Nephron progenitor cell (in vitro differentiated cells): ENCODE data around the gene SLC16A9.

Experiments used
- DNase-seq: peaks from one replicate; pipeline ENCODE4 v3.0.0; 2021
- H3K27ac Mint-ChIP-seq: 2 replicates; pipeline ENCODE4 v1.8.0; 2021; ENCODE audit warnings: mild to moderate bottlenecking, moderate library complexity, mixed read lengths
- H3K27me3 Mint-ChIP-seq: 2 replicates; pipeline ENCODE4 v1.8.0; 2021; ENCODE audit warnings: mild to moderate bottlenecking, low read depth, mixed read lengths; ENCODE audit not compliant: poor library complexity
- H3K36me3 Mint-ChIP-seq: 2 replicates; pipeline ENCODE4 v1.8.0; 2021; ENCODE audit warnings: low read depth, mixed read lengths
- H3K4me1 Mint-ChIP-seq: 2 replicates; pipeline ENCODE4 v1.8.0; 2021; ENCODE audit warnings: mixed read lengths
- H3K4me3 Mint-ChIP-seq: 2 replicates; pipeline ENCODE4 v1.8.0; 2021; ENCODE audit warnings: mild to moderate bottlenecking, moderate library complexity, mixed read lengths
- H3K9me3 Mint-ChIP-seq: 2 replicates; pipeline ENCODE4 v1.8.0; 2021; ENCODE audit warnings: mild to moderate bottlenecking, moderate library complexity, mixed read lengths
- CTCF ChIP-seq: fragments of 200-600 bp; sonication (generic); IDR thresholded peaks from 2 replicates; pipeline ENCODE4 v1.5.0; 2021; ENCODE audit warnings: antibody characterized with exemption

SLC16A9 gene

GRCh38 chr10:59627366-59628018 is 82.2 kb downstream of the SLC16A9 start:
- no peak overlapping the region for H3K27ac Mint-ChIP-seq
- no peak for DNase-seq
- peaks cover 5% of the 10 kb centered on the region for H3K27me3 Mint-ChIP-seq
- H3K4me3 Mint-ChIP-seq, result no peak overlapping the region
- H3K36me3 Mint-ChIP-seq, result no peaks in the 10 kb centered on the region
- H3K4me1 Mint-ChIP-seq, result peaks cover 5% of the 10 kb centered on the region
- H3K9me3 Mint-ChIP-seq, result no peaks in the 10 kb centered on the region
- TF ChIP-seq CTCF, result no peak

GRCh38 chr10:59626523-59626869 is 83.2 kb downstream of the SLC16A9 start:
- H3K4me1 Mint-ChIP-seq, result peaks cover 5% of the 10 kb centered on the region
- H3K36me3 Mint-ChIP-seq, result no peaks in the 10 kb centered on the region
- H3K9me3 Mint-ChIP-seq, result no peaks in the 10 kb centered on the region
- no peak for TF ChIP-seq CTCF
- H3K27me3 Mint-ChIP-seq, result peaks cover 4% of the 10 kb centered on the region
- DNase-seq, result no peak
- no peak overlapping the region for H3K4me3 Mint-ChIP-seq
- H3K27ac Mint-ChIP-seq, result no peak overlapping the region

GRCh38 chr10:59625721-59626522 is 83.7 kb downstream of the SLC16A9 start:
- peak; percentile 47 for DNase-seq
- TF ChIP-seq CTCF, result peak; percentile 73
- Mint-ChIP-seq H3K4me3 (no peak overlapping the region), H3K4me1 (peaks cover 5% of the 10 kb centered on the region), H3K27me3 (peaks cover 4% of the 10 kb centered on the region), H3K27ac (no peak overlapping the region), H3K9me3 (no peaks in the 10 kb centered on the region), H3K36me3 (no peaks in the 10 kb centered on the region)

GRCh38 chr10:59624951-59625350 is 84.7 kb downstream of the SLC16A9 start:
- no peak for DNase-seq
- H3K36me3 Mint-ChIP-seq, result no peaks in the 10 kb centered on the region
- no peak for TF ChIP-seq CTCF
- no peaks in the 10 kb centered on the region for H3K9me3 Mint-ChIP-seq
- no peak overlapping the region for H3K4me3 Mint-ChIP-seq
- peaks cover 4% of the 10 kb centered on the region for H3K27me3 Mint-ChIP-seq
- H3K4me1 Mint-ChIP-seq, result peaks cover 5% of the 10 kb centered on the region
- H3K27ac Mint-ChIP-seq, result no peak overlapping the region

GRCh38 chr10:59624136-59624535 is 85.5 kb downstream of the SLC16A9 start:
- Mint-ChIP-seq H3K4me3 (no peak overlapping the region), H3K9me3 (no peaks in the 10 kb centered on the region), H3K27ac (no peak overlapping the region), H3K36me3 (no peaks in the 10 kb centered on the region), H3K4me1 (peaks cover 5% of the 10 kb centered on the region), H3K27me3 (peaks cover 4% of the 10 kb centered on the region)
- no peak for DNase-seq
- TF ChIP-seq CTCF, result no peak
